Activated T-cell treated with anti-CD3 and anti-CD28 coated beads for 1 hour (primary cell): ENCODE data around the gene COMMD7.
"Not testable (repeated sequence)": the region's sequence is repeated elsewhere in the genome, so short reads cannot be mapped to it uniquely, and the experiment has no call there.

Experiments used
- DNase-seq: peaks from one replicate; pipeline ENCODE4 v3.0.0-alpha.2; 2020; ENCODE audit warnings: low read depth

COMMD7 gene

DNA sequence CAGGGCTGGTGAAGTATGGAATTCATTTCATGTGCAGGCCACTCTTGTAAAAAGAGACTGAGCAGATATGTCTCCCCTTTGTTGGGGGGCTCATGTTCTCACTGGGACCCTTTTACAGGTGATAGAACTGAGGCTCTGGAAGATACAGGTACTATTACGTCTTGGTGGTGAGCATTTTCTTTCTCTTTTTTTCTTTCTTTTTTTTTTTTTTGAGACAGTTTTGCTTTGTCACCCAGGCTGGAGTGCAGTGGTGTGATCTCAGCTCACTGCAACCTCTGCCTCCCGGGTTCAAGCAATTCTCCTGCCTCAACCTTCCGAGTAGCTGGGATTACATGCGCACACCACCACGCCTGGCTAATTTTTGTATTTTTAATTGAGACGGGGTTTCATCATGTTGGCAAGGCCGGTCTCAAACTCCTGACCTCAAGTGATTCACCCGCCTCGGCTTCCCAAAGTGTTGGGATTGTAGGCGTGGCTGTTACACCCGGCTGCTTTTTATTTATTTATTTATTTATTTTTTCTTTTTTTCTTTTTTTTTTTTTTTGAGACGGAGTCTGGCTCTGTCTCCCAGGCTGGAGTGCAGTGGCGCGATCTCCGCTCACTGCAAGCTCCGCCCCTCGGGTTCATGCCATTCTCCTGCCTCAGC lies 22.1 kb upstream of the COMMD7 start:
- not testable (repeated sequence) for DNase-seq

DNA sequence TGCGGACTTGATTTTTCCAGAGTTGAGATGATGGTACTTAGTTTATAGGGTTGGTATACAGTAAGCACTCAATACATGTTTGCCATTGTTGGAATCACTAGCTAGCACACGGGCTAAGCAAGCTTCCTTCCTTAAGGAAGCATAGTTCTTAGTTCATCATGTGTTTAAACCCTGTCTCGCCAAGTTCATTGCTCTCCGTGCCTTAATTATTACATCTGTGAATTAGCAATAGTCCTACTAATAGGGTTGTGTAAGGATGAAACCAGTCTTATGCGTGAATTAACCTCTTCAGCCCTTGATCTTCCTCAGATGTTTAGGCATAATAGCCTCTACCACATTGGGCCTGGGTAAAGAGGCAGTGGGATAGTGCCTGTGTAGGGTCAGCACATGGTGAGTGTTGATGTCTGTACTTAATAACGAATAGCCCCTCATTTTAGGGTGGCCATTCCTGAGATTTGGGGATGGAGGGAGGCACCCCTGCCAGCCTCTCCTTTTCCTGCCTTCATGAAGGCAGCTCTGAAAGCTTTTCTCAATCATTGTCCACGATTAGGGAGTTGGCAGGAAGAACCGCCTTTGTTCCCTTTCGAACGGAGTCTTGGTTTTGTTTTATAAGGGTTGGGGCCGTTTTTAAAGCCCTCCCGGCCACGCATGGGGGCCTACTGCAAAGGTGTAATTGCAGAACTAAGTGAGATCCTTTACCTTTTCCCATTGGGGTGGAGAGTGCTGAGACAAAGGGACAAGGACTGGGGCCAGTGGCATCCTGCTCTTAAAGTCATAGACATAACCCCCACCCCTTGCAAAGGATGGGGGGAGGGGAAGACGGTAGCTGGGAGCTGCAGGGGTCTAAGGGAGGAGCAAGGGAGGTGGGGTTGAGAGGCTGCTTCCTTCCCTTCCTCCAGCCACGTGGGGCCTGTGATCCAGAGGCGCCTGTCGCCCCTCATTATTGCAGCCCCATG lies 21.0 kb upstream of the COMMD7 start:
- DNase-seq: no peak

- no peak for DNase-seq
Observed at GRCh38 chr20:32763202-32764004, 20.1 kb upstream of the COMMD7 start.

DNA sequence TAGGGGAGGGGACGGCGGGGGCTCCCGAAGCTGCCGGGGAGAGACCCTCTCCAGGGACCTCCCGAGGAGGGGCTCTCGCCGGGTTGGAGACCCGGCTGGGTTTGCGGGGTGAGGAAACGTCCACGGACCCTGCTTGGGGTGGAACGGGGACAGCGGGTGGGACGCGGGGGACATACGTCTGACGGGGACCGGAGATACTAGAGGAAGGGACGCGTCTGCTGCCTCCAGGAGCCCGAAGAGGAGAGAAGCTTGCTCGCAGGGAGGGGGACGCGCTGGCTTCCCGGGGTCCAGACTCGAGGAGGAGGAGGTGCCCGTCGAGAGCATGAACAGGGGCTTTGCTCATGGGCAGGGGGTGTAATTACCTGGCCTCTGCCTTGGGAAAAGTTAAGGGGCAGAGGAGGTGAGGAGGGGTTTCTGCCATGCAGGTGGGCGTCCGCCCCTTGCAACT lies 19.5 kb upstream of the COMMD7 start:
- no peak for DNase-seq

- peak; percentile 62 for DNase-seq
Observed at GRCh38 chr20:32761831-32762753, 18.8 kb upstream of the COMMD7 start, which contains the start of gene DNMT3B. TSS of gene DNMT3B (plus strand) at chr20:32762385. CDS start at chr20:32780324, 17,939 bp downstream.

DNA sequence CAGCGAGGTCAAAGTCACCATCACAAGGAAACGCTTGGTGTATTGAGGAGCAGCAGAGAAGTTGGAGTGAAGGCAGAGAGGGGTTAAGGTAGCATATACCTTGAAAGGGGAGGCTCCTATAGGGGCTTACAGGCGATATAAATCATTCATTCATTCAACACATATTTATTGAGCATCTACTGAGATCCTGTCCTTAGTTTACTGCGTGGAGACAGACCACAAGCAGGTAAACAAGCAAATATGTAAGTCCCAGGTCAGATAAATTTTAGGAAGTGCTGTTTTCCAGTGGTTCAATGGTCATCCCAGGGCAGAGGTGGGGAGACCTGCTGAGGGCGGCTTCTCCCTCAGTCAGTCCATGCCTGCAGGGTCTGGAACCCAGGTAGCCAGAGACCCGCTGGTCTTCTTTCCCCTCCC lies 18.2 kb upstream of the COMMD7 start:
- no peak for DNase-seq

DNA sequence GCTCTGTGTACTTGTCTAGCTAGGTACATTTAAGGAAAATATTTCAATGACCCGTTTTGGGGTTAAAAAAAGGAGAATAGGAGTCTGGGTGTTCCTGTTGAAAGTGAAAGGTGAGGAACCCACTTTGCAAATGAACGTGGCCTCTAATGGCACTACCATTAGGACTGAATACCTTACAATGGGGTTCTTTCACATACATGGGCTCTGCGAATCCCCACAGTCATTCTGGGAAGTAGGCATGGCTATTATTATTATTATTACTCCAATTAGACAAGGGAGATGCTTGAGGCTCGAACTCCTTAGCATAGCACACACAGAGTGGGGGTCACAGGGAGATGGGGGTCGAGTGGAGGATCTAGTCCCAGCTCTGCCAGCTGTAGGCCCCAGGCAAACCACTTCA lies 12.9 kb upstream of the COMMD7 start:
- DNase-seq: no peak

- DNase-seq: no peak
Observed at GRCh38 chr20:32753731-32754130, 10.5 kb upstream of the COMMD7 start.

DNA sequence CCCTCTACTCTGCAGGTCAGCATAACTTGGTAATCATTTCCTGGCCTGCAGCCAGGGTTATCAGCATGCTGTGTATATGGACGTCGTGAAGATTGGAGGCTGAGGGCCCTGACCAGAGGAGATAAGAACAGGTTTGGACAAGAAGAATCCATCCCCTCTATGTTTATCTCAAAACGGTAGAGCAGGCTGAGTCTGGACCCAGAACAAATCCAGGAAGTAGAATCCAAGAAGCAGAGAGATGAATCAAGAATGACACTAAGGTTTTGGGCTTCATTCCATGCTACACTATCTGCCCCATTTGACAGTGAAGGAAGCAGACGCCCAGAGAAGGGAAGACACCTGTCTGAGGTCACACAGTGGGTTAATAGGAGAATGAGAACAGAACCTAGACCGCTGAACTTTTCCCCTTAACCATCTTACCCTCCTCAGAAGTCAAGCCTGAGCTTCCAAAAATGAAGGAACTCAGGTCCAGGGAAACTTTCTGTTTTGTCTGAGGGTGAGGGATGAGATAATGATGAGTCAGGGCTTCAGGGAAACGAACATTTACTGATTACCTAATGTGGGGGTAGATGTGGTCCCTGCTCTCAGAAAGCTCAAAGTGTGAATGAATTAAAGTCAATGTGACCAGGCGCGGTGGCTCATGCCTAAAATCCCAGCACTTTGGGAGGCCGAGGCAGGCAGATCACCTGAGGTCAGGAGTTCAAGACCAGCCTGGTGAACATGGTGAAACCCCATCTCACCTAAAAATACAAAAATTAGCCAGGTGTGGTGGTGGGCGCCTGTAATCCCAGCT lies 9.4 kb upstream of the COMMD7 start:
- no peak for DNase-seq

DNA sequence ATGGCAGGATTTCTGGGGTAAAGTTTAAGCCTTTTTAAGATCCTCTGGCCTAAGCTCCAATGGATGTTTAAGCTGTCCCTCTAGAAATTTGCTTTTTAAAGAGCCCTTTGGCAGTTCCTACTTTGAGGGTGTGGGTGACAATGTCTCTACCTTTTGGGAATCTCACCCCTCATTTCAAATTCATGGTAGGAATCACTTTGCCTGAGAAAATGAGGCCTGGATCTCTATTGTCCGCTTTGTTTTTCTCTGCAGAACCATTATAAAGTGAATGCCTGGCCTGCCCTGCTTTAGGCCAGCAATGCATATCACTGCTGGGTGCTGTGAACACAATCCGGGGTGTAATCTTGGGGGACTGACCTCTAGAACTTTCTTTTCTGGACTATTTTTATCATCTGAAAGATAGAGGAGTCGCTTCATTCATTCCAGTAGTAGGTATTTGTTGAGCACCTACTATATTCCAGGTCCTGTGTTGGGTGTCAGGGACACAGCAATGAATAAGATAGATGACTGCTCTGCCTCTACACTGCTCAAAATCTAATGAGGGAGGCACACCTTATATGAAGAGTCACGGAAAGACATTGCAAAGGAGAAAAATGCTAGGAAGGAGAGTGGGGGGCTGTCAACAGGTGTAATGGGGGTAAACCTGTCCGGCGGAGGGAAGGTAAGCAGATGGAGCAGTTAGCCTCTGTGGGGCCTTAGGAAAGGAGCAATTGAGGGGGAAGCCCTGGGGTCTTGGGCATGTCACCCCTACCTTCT lies 8.6 kb upstream of the COMMD7 start:
- DNase-seq: no peak

DNA sequence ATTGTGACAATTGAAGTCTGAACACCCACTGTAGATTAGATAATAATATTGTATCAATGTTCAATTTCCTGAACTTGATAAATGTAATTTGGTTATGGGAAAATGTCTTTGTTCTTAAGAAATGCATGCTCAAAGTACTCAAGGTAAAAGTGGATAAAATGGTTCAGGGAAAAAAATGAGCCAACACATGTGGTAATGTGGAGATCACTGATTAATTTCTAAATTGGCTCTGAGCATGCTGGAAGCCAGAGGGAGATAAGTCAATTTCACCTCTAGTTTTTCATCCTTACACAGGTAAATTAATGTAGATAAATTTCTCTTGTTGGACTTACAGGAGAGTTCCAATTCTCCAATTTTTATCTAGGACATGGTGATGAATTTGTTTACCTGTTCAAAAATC lies 8.0 kb upstream of the COMMD7 start:
- DNase-seq: no peak

GRCh38 chr20:32749914-32750637 lies 6.8 kb upstream of the COMMD7 start:
- DNase-seq: no peak

- DNase-seq: no peak
Observed at GRCh38 chr20:32742322-32743236, 688 bp downstream of the COMMD7 start.

- no peak for DNase-seq
Observed at GRCh38 chr20:32741151-32741550, 2.1 kb downstream of the COMMD7 start.

DNA sequence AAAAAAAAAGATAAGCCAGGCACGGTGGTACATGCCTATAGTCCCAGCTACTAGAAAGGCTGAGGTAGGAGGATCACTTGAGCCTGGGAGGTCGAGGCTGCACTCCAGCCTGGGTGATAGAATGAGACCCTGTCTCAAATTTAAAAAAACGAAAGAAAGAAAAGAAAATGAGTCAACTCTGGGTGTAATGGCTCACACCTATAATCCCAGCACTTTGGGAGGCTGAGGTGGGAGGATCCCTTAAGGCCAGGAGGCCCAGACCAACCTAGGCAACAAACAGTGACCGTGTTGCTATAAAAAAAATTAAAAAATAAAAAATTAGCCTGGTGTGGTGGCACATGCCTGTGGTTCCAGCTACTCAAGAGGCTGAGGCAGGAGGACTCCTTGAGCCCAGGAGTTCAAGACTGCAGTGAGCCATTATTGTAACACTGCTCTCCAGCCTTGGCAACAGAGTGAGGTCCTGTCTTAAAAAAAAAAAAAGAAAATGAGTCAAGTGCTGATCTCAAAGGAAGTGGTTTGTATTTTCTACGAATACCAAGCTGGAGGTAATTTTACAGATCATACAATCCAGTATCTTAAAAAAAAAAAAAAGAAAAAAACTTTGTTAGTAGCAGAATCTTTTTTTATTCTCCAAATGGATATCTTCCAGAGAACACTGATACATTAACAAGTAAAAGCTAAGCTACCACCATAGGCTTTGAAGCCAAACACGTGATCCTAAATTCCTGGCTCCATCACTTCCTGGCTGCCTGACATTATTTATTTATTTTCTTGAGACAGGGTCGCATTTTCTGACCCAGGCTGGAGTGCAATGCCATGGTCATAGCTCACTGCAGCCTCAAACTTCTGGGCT lies 5.7 kb downstream of the COMMD7 start:
- no peak for DNase-seq

GRCh38 chr20:32731882-32732266 lies 11.4 kb downstream of the COMMD7 start:
- no peak for DNase-seq

- not testable (repeated sequence) for DNase-seq
Observed at GRCh38 chr20:32729334-32729733, 13.9 kb downstream of the COMMD7 start.
